A172 (cell line): ENCODE measurements around the gene ARSB. TPM values are rescaled to one million over a fixed set of nuclear protein-coding genes. Genes with fewer than 3 reads are reported as not detected.
"Not testable (repeated sequence)": the region's sequence is repeated elsewhere in the genome, so short reads cannot be mapped to it uniquely, and the experiment has no call there.

Experiments
- DNase-seq: peaks from one replicate; pipeline ENCODE4 v3.0.0-alpha.2; 2015; ENCODE audit warnings: low spot score
- total RNA-seq: library from RNA; depleted of rRNA; stranded (reverse); fragments of >200 nt; shearing (Covaris generic); gene quantifications from 2 replicates; pipeline ENCODE4 v1.2.3, GENCODE V29; 2014

The ARSB gene
- total RNA-seq, 1 experiment from 2014 or later = 13.4 TPM

DNA sequence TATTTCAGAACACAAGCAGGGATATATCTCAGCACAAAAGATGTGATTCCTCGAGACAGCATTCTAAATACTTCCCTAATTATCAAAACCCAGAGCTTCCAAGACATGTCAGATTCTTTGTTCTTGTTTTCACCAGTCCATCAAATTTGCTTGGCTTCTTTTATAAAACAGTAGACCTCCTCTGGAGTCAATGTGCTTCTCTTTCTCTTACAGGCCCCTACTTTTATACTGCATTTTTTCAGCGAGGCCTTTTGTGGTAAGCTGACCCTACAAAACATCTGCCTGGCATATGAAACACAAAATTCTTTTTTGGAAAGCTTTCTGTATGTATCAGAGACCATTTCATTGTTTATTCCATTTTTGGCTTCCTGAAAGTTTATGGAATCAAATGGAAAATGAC lies 81.8 kb downstream of the ARSB start:
- no peak for DNase-seq

DNA sequence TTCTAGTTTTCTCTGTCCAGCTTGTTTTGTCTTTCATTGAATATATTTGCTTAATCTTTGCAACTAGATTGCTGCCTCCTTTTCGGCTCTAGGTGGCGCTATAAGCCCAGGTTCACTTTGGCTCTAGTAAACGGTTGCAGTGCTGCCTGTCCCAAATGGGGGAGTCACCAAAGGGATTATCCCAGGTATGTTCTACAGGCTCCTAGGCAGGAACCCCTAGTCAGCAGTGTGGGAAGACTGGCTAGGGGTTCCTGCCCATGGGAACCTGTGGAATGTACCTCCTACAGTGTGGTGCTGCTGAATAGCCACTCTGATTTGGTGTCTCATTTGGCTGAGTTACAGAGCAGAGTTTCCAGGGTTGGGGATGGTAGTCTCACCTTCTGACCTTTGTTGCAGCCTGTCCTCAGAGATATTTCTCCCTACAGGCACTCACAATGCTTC lies 85.2 kb downstream of the ARSB start:
- DNase-seq = peak; percentile 66

DNA sequence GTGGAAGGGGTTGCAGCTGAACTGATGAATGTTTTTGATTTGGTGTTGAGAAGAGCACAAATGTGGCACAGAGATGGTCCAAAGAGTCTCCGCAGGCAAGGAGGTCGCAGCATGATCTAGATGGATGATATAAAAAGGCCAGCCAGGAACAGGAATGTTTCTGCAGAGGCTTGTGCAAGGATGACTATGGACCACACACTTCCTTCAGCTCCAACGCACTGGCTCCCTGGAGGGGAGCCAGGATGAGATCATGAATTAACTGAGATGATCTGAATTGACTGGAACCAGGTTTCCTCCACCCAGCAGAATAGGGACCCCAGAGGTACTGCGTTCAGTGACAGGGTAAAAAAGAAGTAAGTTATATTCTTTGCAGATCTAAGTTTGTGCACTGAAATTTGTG lies 89.0 kb downstream of the ARSB start:
- peak; percentile 13 for DNase-seq

DNA sequence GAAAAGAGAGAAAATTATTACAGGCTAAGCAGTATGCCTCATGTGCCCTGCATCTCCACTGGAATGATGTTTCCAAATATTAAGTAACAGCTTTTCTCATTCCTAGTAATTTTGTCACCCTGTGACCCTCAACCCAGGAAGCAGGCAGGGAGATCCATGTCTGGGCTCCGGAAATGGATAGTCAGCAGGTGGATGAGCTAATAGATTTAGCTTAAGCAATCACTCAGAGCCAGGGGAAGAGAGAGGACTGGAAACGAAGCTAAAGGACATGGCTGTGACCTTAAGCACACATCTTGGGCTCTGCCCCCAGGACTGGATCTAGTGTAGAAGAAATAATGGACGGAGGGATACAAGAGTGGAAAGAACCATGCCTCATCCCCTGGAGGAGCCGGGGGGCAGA lies 89.5 kb downstream of the ARSB start:
- no peak for DNase-seq

DNA sequence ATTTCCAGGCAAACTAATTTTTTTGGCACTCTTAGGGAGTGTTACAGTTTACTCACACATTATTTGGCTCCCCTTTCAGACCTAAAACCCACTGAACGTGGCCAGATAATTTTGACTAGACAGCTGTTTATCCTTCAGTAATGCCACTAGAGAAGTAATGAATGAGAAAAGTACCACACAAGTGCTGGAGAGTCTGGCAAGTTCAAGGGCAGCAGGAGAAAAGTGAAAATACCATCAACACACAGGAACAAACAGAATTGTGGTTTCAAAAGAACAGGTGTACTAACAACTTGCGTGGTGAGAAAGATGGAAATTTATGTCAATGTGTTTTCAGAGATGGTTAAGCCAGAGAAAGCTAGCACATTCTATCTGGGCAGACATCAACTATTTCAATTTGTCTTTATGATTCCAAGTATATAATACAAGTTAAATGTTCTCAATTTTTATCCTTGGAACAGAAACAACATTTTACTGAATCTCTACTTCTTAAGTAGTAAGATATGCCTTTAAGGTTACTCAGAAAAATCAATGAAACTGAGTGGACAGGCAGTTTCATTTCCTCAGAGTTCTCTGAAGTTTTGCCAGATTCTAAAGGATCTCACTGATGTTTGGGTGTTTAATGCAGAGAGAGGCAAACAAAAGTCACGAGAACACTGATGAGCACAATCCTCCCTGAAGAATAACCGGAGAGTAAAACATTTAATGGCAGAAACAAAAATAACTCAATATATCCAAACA lies 91.0 kb downstream of the ARSB start:
- DNase-seq = no peak

DNA sequence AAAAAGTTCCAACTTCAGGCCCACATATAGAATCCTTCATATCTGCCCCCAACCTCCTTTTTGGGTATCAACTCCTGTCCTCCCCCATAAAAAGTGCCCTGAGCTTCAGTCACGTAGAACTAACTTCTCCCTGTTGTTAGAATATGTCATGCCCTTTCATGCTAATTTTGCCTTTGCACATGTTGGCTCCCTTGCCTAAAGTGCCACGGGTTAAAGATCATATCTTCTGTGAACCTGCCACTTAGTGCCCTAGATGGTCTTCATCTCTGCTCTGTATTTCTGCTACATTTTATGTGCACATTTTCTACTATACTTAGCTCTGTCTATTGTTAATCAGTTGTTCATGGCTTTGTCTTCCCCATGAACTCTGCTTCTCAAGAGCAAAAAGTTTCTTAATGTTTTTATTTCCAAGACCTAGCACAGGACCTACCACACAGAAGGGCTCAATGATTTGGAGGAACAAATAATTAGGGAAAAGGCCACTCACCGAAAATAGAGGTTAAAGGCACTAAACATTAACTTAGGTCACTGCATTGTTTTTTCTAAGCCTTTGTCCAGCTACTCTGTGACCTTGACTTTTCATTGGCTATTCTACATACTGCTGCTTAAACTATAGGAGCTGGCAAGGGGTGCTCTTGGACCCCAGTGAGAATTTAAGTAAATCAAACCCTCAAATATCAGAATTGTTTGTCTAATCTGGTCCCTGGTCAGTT lies 94.3 kb downstream of the ARSB start:
- DNase-seq = no peak

DNA sequence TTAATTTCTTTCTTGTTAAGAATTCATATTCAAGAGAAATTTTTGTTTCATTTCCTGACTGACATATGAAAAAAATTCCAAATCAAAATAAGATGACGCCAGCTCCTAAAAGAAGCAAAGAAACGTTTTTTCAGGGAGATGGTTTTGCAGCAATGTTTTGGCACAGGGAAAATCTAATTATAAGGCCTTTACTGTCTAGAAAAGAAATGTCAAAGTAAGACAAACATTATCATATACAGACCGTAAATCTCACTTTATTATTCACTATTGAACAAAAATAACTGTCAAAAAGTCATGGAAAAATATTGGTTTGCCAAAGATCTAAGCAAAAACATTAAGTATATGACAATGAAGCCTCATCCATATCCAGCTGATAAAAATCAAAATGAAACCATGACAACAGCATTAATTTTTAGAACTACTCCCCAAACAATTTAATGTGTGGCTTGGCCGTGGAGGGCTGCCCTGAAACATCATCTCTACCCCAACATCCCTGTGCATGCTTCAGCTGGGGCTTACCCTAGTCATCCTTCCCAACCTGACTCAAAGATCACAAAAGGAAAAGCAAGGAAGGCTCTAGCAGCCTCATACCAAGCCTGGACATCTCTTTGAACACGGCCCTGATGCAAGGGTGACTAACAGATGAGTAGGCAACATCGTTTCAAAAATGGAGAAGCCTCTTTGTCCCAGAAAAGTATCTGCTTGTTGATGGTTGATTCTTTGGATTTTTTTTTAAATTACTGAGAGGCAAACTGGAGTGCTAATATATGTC lies 95.6 kb downstream of the ARSB start:
- DNase-seq = peak; percentile 47

DNA sequence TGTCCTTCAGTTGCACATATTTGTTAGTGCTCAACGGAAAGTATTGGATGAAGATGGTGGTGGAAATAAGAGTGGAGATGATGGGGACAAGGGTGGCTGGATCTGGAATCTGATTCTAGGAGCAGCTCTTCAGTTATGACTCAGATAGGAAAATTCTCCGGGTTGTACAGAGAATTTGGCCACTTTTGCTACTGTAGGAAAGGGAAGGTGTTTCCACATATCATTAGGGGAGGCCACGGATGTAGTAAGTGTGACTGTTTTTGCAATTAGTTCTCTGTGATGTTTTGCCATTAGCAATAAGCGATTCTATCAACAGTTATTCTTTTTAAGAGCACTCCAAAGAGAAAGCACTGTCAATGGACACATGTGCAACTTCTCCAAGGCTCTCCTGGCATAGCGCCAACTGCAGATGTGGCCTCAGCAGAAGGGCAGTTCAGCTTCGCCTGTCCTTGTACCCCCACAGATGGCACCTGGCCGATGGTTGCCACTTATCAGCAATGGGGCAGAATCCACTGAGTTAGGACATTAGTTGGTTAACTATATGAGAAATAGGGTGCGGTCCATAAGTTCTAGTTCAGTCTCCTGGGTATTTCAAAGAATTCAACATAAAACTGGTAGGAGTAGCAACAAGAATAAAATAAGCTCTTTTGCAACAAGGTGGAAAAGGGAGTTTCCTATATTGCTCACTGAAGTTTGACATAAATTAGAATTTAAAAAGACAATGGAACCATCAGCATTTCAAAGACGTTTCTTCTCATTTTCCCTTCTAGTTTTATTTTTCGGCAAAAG lies 96.3 kb downstream of the ARSB start:
- DNase-seq = no peak

DNA sequence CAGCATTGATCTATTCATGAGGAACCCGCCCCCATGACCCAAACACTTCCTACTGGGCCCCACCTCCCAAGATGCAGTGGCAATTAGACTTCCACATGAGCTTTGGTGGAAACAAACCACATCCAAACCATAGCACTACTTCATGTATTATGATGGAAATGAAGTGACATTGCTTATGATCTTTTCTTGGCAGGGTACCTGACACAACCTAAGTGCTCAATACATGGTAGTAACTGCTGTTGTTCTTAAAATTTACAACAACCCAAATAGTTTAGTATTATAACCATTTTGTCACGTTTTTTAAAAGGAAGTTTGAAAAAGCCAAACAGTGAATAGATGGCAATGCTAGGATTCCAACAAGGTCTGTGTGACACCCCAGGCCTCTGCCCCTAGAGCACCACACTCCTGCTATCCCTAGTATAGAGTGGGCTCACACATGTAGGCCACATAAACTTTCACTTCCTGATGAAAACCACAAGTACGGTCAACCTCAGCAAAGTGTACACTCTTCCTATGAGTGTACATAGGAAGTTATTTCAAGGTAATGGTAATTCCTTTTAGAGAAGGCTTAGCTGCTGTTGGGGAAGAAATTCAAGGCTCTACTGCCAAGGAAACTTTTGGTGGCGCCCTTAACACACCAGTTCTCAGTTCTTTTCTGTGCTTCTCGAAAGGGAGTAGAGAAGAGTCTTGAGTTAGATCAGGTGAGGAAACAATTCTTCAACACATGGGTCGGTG lies 97.6 kb downstream of the ARSB start:
- no peak for DNase-seq

DNA sequence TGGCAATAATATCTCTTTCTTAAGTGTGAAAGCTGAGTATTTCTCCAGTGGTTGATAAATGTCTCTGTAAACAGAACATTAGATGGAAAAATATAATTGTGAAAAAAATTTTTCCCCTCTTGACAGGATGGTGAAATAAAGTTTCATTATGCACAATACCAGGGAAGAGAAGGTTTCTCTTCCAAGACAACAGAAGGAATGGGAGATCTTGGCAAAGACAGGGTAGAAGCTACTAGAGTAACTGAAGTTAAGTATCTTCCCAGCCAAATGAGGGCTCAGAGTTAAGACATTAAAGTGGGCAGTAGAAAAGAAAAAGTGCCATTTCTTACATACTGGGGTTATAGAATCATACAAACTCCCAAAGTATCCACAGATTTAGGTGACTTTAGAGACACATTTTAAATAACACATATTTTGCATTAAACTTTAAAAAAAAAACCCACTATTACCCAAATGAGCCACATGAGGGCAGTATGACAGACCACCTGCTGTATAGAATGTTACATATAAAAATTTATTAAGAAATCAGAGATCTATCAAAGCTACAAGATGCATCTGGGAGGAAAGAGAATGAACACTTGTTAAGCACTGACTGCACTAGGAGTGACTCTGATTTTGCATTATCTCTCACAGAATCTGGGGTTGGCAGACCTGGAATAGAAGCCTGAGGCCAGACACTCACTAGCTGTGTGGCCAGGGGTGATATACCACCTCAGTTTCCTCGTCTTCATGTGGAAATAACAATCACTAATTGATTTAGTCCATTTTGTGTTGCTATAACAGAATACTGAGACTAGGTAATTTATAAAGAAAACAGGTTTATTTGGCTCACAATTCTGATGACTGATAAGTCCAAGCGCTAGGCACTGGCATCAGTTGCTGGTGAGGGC lies 98.5 kb downstream of the ARSB start:
- no peak for DNase-seq

DNA sequence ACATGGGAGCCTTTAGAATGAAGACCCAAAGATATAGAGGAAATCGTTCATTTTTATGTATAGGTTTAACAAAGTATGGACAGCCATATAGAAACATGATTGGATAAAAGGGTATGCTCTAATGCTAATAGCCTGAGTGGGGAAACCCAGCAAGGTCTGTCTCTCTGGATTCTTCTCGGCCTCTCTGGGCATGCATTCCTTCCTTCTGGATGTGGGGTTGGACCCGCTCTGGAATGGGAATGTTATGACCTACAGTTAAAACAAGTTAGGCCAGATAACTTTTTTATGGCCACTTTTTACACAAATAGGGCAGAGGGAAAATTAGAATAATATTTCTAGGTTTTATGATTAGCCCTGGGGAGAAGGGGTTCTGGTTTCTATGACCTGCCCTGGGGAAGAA lies 103.2 kb downstream of the ARSB start:
- DNase-seq = no peak

DNA sequence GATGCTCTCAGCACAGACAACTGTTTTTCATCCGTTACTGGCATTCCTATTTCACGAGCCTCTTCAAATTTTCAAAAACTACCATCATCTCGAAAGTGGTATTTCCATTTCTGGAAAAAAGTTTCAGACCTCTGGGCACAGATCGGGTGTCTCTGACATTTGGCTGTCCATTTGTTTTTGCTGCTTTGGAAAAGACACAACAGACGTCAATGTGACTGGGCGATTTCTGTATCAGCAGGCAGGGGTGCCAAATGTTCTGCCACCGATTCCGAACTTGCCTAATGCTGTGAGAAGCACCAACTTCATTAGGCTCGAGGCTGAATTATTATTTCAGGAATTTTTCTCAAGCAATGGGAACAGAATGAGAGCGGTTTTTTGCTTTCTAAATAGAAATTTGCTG lies 105.6 kb downstream of the ARSB start:
- no peak for DNase-seq

DNA sequence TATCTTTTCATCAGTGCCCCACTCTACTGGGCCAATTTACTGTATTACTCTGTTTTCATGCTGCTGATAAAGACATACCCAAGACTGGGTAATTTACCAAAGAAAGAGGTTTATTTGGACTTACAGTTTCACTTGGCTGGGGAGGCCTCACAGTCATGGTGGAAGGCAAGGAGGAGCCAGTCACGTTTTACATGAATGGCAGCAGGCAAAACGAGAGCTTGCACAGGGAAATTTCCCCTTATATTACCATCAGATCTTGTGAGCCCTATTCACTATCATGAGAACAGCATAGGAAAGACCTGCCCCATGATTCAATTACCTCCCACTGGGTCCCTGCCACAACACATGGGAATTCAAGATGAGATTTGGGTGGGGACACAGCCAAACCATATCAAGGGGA lies 119.0 kb downstream of the ARSB start:
- not testable (repeated sequence) for DNase-seq

DNA sequence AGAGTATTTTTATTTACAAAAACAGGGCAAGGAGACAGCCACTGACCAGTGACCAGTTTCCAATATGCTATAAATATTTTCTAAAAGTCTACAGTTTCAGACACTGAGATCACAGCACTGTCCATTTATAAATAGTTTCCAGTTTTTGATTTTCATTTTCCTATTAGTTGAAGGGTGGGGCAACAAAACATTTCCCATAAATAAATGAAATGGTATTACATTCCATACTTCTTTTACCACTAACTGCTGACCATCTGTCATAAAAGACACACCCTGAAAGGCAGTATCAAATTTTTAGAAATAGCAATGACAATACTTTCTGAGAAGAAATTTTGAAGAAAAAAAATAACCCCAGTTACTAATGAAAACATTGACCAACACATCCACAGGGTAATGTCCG lies 126.7 kb downstream of the ARSB start:
- no peak for DNase-seq

DNA sequence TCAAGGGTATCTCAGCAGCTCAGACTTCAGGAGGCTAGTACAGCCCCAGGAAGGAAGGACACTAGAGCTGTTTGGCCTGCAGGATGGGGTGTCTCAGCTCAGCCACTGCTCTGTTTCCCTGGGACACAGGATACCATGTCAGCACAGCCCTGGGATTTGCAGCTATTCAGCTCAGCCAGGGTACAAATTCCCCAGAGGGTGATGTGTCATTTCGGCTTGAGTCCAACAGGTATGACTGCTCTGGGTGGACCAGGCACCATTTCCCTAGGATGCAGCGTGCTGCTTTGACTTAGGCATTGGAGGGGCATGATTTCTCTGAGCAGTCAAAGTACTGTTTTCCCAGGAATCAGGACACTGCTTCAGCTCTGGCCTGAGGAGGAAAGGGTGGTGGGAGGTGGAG lies 130.1 kb downstream of the ARSB start:
- DNase-seq = no peak

DNA sequence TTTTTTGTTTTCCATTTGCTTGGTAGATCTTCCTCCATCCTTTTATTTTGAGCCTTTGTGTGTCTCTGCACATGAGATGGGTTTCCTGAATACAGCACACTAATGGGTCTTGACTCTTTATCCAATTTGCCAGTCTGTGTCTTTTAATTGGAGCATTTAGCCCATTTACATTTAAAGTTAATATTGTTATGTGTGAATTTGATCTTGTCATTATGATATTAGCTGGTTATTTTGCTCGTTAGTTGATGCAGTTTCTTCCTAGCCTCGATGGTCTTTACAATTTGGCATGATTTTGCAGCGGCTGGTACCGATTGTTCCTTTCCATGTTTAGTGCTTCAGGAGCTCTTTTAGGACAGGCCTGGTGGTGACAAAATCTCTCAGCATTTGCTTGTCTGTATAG lies 133.2 kb downstream of the ARSB start:
- not testable (repeated sequence) for DNase-seq

DNA sequence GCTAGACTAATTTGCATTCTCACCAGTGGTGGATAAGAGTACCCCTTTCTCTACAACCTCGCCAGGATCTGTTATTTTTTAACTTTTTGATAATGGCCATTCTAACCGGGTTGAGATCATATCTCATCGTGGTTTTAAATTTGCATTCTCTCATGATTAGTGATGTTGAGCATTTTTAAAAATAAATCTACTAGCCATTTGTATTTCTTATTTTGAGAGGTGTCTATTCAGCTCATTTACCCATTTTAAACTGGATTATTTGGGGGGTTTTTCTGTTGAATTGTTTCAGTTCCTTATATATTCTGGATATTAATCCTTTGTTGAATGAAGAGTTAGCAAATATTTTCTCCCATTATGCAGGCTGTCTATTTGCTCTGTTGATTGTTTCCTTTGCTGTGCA lies 139.6 kb downstream of the ARSB start:
- DNase-seq = no peak

DNA sequence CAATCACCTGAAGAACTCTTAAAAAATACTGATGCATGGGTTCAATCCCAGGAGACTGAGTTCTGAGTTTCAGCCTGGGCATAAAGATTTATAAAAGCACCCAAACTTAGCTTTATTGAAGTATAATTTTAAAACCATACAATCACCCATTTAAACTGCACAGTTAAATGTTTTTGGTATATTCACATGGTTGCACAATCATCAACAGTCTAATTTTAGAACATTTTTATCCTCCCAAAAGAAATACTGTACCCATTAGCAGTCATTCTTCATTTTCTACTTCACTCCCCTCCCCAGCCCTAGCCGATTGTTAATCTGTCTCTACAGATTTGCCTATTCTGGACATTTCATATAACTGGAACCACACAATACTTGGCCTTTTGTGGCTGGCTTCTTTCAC lies 141.7 kb downstream of the ARSB start:
- no peak for DNase-seq

DNA sequence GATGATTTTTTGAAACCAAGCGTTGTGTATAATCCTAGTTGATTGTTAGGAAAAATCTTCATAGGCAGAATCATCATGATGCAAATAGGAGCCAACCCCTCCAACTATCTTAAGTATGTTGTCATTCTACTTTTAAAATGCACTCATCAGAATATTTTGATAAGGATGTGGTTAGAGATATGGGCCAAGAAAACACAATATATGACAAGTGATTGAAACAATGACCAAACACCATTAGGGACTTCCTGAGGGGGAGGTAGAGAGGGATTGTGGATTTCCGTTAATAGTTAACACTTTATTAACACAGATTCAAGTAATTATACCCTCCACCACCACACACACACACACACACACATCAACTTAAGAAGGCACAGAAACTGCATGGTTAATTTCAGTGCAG lies 143.3 kb downstream of the ARSB start:
- peak; percentile 50 for DNase-seq

DNA sequence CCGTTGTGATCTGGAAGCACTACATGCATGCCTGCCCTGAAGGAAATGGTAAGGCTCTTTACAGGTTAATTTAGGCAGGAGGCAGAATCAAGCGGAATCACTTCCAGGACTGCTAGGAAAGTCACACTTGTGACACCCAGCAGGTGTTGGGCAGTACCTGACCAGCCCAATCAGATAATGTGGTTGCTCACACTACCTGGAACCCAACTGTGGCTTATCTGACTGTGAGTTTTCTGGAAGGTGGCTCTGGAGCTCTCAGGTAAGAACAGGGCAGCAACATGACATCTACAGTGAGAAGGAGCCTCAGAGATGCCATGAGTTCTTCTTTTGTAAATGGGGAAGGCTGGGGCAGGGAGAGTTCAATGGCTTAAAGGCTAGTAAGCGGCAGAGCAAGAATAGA lies 146.4 kb downstream of the ARSB start:
- no peak for DNase-seq
